T1000 (cell line): ENCODE measurements around the gene APOD.

Experiments
- DNase-seq: peaks from one replicate; lab custom pipeline; 2025; ENCODE audit warnings: mixed read lengths; lab: John Stamatoyannopoulos, UW

APOD gene

GRCh38 chr3:195524171-195524896 is 59.4 kb downstream of the APOD start:
- DNase-seq, result no peak

- DNase-seq, result no peak
Observed at GRCh38 chr3:195522254-195523023, 61.3 kb downstream of the APOD start.
